ENCODE measurements around the gene TMEM128.
"Not testable (repeated sequence)": the region's sequence is repeated elsewhere in the genome, so short reads cannot be mapped to it uniquely, and the experiment has no call there.

TMEM128 gene

DNA sequence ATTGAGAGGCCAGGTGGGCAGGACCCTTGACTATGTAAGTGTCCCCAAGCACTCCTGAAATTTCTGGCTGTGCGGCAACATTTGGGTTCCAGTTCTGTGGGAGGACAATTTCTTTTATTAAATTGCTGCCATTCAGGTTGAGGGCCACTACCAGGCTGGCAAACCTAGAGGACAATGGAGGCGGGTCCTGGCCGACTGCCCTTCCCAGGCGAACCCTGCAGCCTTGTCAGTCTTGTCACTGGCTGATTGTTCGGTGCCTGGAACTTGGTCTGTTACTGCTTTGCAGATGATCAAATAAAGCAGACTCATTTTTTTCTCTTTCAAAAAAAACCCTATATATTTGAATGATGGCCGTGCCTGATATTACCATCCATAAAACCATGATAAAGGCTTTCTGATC, 6.6 kb upstream of the TMEM128 start:
- DNase-seq = no peak

DNA sequence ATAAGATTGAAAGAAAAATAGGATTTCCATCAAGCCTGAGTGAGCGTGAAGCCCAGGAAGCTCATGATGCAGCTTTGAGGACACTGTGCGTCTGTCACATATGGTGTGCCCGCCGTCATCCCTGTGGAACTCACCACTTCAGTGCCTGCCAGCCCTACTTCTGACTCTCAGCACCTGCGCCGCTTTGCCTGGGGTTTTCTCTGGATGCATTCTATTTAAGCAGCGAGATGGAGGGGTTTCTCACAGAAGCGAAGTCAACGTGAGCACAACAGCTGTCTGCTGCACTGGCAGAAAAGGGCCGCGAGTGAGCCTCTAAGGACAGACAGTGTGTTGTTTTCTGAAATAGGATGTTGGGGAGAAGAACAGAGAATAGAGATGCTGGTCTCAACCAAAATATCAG, 6.2 kb upstream of the TMEM128 start:
- no peak for DNase-seq

DNA sequence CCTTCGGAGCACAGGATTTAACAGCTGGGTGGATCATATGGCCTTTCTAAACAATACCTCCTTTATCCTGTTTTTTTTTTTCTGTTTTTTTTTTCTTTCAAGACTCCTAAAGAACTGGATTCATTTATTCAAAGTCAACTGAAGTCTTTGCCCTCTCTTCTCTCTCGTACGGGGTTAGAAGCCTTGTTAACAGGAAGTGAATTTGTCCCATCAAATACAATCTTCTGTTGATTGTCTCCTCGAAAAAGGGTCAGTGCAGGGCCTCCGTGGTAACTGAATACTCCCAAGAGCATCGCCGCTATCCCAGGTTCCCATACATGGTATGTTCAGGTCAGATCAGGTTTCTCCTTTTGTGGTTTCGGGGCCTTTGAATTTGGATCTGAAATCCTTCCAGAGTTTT, 1.8 kb upstream of the TMEM128 start:
- no peak for DNase-seq

DNA sequence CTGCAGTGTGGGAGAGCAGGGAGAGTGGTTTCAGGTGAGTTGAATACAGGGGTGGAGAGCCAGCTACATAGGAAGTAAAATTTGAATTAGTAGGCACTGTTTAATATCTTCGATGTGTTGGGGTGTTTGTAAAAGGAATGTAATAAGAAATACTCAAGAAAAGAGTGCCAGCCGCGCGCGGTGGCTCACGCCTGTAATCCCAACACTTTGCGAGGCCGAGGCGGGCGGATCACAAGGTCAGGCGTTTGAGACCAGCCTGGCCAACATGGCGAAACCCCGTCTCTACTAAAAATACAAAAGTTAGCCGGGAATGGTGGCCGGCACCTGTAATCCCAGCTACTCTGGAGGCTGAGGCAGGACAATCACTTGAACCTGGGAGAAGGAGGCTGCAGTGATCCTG, 1.3 kb upstream of the TMEM128 start:
- not testable (repeated sequence) for DNase-seq

DNA sequence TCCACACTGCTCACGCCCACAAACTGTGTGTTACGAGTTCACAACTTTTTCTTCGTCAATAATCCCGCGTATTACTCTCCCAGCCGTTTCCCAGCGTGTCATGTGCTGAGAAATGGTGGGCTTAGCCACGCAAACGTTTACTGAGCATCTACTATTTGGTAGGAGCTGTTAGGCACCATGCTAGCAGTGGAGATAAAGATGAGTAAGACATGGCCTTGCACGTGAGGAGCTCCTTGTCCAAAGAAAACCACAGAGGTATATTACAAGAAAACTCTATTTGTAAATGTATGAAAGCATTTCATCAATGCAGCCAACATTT, 821 bp upstream of the TMEM128 start:
- no peak for DNase-seq

DNA sequence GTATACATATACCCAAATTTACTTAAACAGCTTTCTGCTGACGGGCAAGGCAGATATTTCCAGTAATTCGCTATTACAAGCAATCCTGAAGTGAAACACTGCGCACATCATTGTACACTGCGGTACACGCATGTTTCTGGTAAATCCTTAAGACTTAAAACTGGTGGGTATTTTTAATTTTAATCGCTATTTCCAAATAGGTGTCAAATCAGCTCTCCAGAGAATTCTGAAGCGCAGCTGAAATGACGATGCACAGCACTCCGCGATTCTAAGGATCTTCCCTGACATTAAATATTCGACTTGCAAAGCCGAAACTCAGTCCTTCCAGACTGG, 361 bp downstream of the TMEM128 start:
- DNase-seq = no peak

DNA sequence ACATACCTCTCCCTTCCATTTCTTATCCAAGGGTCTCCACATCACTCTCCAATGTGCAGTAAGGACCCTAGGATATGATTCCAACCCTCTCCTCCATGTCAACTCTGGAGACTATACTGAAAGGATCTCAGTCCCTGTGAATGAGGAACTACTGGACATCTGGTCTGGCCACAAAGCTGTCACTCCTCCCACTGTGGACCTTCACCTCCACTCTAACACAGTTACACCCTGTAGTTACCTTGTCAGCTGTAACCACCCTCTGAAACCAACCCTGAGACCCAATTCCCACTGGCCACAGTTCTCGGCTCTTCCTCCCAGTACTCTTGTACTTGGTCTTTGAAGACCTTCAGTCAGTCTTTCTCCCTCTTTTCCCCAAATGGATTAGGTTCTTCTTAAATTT, 2.9 kb downstream of the TMEM128 start:
- DNase-seq = no peak

DNA sequence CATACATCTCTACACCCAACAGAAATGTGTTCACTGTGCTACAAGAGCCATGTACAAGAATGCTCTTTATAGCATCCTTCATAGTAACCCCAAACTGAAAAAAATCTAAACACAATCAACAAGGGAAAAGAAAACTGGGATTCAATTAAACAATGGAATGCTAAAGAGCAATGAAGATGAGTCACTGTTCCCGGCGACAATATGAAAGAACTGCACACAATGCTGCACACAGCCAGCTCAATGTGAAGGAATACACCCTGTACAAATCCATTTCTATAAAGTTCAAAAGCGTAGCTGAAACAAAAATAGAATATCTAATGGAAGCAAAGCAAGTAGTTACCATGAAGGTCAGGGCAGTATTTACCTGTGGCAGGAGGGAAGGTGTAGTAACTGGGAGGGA, 8.5 kb downstream of the TMEM128 start:
- not testable (repeated sequence) for DNase-seq

DNA sequence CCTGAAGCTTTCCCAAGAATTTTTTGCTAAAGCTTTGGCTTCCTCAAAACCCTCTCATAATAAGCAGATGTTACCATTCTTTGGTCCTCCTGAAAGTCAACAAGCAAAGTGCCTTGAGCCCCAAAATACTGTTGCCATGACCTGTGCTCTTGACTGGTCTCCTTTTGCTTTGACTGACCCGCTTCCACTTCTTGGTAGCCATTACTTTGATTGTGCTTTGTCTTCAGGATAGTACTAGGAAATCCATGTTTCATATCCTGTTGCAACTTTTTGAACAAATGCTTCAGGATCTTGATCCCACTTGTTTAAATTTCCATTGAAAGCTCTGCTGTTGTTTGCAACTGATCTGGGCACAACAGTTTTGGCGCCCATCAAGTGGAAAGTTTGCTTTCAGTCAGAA, 14.4 kb downstream of the TMEM128 start:
- DNase-seq = no peak

DNA sequence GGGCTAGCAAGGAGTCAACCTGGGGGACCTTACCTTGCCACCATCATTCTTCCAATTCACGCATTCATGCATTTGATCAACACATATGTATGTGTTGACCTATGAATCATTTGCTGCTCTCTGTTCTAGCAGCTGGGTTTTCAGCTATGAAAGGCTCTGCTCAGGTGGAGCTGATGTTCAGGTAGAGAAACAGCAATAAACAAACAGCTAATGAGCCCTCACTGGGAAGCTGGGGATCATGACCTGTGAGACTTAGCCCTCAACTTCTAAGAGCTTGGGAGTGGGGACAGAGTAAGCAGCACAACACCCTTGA, 19.7 kb downstream of the TMEM128 start:
- DNase-seq = no peak

DNA sequence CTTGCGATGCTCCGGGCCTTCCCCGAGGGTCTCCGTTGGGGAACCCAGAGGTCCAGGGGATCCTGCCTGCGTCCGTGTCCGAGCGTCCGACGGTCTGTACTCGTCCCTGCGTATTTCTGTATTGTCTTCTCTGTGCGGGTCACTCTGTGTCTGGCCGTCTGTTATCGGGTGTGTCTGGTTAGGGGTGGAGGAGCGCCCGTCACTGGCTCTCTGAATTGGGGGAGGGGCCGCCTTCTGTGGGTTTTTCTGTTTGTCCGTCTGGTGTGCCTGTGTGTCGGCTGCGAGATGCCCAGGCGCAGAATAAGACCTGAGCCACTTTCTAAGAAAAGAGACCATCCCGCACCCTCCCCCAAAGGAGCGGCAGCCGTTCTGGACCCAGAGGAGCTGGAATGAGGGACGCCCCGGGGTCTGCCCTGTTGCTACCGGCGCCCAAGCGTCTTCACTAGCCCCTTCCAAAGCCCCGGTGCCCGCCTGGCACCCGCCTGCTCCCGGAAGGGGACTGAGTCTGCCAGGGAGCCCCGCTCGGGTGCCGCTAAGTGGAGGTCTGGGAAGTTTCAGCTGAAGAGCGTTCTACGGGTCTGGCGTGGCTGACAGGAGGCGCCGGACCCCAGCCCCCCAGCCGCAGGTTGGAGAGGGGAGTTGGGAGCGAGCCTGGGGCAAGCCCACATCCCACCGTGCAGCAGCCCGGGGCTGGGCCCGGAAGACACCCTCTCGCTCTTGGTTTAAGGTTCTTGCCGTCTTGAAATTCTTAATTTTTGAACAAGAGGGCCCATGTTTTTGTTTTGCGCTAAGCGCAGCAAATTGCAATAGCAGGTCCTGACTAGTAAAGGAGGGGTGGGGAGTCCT, 20.3 kb downstream of the TMEM128 start:
- DNase-seq = no peak

DNA sequence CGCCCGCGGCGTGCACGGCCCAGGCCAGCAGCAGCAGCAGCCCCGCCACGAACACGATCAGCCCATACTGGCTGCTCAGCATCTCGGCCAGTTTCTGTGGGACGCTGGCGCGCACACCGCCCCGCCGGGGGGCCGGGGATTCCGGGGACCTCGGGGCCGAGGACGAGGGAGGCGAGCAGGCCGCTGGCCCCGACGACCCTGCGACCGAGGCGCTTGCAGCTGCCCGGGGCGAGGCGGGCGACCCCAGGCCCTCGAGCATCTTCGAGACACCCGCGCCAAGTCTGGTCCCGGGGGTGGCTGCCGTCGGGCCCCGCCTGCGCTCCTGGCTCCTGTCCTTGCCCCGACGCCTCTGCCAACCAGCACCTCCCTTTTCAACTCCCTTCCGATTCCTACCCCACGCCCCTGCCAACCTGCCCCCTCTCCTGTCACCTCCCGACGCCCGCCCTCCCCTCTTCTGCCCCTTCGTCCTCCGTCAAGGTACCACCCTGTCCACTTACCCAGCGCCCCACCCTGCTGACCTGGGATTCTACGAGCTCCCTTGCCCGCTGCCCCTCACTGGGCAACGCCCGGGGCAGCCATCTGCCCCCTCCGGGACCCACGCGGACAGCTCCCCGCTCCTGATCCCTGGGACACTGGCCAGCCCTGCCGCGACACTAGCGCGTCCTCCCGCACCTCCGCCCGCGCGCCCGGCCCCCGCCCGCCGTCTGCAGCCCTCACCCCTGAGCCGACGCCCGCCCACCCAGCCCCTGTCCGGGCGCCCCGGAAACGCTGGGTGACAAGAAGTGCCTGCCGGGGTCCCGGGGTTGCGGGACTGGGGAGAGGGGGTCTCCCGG, 21.2 kb downstream of the TMEM128 start, which contains the start of gene OTOP1:
Gene OTOP1, minus strand, starts transcription at position 324 of the 833 bp plus-strand sequence. Its CDS starts 65 bp downstream, at position 259.
- no peak for DNase-seq

DNA sequence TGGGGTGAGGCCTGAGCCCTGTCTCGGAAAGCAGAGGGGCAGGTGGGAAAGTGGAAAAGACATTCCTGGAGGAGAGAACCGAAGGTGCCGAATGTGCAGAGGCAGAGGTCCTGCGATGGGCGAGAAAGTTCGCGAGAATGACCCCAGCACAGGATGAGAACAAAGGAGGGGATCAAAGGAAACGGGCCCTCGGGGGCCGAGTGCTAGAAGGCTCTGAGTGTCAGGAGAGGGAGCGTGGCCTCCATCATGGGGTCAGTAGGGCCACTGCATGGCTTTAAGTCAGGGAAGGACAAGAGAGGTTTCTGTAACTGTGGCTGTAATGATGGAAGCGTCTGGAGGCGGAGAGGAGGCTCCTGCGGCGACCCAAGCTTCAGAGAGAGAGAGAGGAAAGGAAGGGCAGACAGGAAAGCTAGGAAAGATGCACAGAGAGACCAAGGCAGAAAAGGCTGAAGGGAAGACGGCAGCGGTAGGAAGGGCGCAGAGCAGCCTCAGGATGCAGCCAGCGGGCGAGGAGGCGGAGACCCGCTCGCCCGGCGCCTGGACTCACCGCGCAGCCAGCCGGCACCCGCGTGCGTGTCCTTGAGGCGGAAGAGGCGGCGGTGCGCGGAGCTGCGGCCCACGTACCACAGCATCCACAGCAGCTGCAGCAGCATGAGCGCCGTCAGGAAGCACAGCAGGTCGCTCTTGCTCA, 22.0 kb downstream of the TMEM128 start:
- DNase-seq = no peak

DNA sequence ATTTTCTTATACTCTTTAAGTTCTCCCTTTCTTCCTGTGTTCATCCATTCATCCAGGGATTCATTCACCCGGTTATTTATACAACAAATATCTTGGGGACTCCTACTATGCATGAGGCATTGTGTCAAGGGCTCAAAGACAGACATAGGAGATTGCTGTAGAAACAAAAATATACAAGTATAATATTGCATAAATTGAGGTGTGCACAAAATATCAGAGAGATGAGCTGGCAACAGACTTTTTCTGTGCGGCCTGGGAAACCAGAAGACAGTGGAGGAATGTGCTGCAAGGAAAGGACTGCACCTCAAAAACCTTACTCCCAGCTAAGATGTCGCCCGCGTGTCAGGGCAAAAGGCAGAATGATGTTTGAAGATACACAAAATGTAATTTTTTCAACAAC, 30.9 kb downstream of the TMEM128 start:
- DNase-seq = no peak

DNA sequence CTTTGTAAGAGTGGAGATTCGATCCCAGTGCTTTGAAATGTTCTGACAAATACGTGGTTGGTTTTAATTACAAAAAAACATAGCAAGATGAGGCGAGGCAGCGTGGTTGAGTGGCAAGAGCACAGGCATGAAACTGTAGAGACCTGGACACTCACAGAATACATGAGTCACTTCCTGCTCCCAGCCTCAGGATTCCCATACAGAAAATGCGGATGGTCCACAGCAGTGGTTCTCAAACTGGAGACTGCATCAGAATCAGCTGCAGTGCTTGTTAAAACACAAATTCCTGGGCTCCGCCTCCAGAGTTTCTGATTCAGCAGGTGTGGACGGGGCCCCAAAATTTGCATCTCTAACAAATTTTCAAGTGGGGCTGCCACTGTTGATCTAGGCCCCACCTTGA, 31.4 kb downstream of the TMEM128 start:
- DNase-seq = no peak

DNA sequence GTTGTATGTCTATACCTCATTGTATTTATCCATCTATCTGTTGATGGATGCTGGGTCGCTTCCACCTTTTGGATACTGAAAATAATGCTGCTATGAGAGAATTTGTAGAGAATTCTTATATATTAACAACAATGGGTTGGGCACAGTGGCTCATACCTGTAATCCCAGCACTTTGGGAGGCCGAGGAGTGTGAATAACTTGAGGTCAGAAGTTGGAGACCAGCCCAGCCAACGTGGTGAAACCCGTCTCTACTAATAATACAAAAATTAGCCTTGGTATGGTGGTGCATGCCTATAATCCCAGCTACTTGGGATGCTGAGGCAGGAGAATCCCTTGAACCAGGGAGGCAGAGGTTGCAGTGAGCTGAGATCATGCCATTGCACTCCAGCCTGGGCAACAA, 34.3 kb downstream of the TMEM128 start:
- DNase-seq = not testable (repeated sequence)

DNA sequence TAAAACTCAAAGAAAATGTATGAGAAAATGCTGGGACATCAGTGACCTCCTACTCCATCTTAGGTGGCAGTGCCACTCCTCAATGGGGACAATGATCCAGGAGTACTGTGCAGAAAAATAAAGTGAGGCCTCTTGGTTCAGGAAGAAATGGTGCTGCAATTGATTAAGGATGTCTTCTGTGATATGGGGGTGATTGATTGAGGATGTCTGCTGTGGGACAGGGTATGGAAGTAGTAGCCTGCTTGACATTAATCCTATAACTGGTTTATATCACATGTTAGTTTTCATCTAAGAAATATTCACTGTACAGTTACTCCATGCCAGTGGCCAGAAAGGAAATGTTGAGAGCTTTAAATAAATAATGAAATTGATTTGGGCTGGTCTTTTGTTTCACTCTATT, 41.8 kb downstream of the TMEM128 start:
- DNase-seq = no peak

DNA sequence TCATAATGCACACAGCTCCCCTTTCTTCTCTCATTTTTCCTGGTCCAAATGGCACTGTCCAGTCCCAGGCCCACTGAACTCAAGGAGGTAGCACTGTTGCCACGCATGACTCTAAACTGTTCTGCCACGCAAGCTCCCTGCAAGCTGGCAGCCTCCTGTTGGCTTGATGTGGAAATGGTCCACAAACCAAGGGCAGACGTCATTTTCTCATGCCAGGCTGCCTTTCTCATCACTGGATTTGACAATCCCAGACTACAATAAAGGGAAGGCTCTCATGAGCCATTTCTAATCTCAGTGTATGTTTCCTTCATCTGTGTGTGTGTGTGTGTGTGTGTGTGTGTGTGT, 43.6 kb downstream of the TMEM128 start:
- no peak for DNase-seq

DNA sequence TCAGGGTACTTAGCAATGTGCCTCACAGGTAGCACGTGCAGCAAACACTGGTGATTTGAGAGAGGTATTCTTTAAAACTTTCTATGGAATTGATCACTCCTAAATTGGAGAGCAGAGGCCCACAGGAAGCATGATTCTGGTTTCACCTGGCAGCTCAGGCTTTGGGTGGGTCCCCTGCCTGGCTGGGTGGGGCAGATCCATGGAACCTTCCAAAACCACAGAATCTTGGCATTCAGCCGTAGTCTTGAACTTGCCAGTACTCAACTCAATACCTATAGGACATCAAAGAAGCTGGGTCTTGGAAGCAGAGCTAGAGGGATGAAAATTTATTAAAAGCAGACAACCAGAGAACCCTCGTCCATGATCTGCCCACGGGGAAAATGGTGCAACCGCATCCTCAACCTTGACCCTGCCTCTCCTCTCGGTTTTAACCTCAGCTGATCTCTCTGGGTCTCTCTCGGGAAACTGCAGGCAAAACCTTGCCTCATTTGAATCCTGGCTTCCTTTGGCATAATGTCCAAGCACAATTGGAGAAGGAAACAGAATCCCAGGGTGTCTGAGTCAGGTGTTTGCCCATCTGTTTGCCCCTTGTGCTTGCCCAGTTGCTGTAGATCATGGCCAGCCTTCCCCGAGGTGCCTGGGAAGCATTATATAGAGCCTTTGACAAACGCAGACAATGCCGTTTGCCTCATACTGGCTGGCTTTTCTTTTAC, 44.2 kb downstream of the TMEM128 start:
- DNase-seq = no peak

DNA sequence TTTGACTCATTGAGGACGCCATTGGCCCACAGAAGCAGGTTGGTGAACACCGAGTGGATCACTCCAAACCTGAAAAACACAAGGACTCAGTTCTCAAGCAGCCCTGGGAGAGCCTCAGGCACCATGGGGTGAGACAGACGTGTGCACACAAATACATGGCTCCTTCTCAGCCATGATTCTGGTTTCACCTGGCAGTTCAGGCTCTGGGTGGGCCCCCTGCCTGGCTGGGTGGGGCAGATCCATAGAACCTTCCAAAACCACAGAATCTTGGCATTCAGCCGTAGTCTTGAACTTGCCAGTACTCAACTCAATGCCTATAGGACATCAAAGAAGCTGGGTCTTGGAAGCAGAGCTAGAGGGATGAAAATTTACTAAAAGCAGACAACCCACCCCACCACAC, 45.5 kb downstream of the TMEM128 start:
- no peak for DNase-seq

DNA sequence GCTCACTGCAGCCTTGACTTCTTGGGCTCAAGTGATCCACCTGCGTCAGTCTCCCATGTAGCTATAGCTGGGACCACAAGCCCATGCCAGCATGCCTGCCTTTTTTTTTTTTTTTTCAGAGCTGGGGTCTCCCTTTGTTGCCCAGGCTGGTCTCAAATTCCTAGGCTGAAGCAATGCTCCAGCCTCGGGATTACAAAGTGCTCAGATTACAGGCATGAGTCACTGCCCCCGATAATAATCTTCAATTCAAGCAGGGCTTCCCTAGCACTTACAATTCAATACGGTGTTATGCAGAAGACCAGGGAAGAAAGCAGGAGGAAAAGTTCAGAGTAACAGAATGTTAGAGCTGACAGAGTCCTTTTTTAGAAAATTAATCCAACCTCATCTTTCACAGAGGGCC, 47.4 kb downstream of the TMEM128 start:
- DNase-seq = no peak

DNA sequence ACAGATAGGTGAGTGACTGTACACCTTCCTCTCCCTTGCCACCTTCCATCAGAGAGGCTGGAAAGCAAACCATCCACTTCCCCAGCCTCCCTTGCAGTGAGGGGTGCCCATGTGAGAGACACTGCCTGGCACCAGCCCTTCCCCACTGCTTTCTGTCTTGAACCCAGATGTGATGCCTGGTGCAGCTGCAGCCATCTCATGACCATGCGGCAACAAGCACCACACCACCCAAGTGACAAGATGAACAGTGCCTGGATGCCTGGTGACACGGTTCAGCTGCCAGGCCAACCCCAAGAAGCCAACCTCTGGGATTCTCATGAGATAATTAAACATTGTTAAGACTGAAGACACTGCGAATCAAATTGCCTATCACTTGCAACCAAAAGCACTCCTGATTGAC, 52.7 kb downstream of the TMEM128 start:
- no peak for DNase-seq

DNA sequence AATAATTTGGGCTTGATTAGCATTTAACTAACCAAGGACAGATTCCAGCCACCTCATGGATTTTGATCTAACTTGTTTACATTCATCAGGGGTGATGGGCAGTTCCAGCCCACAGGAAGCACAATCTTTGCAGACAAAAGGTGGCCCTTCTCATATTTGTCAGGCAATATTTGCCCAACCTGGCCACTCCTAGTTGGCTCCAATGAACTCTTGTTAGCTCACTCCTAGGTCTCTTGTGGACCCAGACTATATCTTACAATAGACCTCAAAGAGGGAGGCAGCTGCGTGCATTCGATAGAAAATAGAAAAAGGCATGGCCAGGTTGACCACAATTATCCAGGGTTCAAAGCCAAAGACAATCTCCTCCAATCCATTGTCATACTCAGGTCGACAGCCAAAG, 59.5 kb downstream of the TMEM128 start:
- not testable (repeated sequence) for DNase-seq
